Hindlimb muscle (tissue), 1 donor: ENCODE measurements around the gene CNPPD1. TPM values are rescaled to one million over a fixed set of nuclear protein-coding genes. Genes with fewer than 3 reads are reported as not detected.

ENCODE experiments used
- DNase-seq: peaks from one replicate; pipeline ENCODE4 v3.0.0-alpha.2; 2013
- polyA plus RNA-seq: library from polyadenylated mRNA; unstranded; fragments of 120-200 nt; gene quantifications from one replicate; pipeline ENCODE4 v1.2.1, GENCODE V29; 2013; ENCODE audit not compliant: insufficient read length

CNPPD1 gene
- polyA plus RNA-seq, result 39.4 TPM

DNA sequence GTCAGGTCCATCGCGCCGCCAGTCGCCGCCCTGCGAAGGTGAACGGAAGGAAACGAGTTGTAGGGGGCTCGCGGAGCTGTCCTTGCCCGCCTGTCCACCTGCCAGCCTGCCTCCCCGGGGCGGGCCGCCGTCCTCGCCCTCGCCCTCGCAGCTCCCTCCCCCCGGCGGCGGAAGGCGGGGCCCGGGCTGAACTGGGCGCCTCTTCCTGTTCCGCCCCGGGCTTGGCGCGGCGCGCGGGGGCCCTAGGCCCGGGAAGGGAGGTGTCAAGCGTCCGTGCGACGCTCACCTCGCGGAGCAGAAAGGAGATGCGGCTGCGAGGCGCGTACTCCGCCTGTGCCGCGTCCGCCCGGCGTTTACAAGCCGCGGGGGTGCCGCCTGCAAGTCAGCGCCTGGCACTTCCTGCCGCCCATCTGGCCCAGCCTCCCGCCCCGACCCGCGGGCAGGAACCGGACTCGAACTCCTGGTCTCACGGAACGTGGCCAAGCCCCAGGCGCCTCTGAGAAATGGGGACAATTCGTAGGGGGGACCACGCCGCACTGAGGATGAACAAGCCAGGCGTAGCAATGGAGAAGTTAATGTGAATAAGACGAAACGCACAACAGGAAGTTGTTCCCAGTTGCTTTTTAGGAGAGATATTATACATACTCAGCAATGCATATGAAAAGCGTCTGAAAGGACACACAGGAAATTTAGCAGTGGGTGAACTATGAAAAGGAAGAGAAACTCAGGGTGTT, at the start of gene CNPPD1:
Gene CNPPD1, minus strand, starts transcription at position 108 of the 734 bp plus-strand sequence. Its CDS starts 97 bp downstream, at position 11.
- peak; percentile 89 for DNase-seq

DNA sequence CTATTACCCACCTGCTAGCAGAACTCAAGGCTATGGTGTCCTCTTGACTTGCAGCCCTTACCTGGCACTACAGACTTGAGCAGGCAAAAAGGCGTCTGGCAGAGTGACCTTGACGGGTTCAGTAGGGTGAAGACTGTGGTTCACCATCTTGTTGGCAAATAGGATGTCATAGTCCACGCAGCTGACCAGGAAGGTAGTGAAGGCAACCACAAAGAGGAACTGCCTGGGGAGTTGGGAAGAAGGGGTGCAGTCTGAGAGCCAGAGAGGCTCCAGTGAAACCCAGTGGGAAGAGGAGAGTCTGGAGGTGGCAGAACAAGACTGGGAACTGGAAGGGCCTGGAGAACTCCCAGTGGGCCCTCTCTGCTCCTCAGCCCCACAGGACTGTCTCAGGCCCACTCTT, 48.6 kb upstream of the CNPPD1 start:
- no peak for DNase-seq

DNA sequence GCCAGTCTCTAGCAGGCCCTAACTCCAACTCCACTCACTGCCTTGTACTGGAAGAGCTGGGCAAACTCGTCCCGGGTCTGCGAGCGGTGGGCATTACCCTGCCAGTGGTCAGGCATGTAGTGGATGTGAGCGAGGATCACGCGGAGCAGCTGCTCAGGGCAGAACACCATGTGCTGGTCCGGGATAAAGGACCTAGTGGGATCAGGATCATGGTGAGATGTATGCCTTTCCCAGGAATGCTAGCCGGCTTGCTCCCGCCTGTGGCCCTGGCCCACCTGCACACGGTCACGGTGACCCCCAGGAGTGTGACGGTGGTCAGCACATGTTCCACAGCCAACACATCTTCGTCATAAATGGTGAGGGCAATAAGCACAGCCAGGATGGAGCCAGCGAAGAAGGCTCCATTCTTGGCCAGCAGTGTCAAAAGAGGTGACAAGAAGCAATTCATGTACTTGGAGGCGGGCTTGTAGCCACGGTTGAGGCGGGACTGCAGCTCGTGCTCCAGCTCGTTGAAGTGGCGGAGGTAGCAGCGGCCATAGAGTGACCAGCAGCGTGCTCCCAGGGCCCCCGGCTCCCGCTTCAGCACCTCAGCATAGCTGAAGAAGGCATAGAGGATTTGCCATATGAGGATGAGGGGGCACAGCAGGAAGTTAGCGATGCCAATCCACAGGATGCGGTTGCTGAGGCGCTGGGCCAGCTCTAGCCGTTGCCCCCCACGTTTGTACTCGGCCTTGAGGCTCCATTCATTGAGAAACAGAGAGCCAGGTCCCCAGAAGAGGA, 47.3 kb upstream of the CNPPD1 start:
- no peak for DNase-seq

DNA sequence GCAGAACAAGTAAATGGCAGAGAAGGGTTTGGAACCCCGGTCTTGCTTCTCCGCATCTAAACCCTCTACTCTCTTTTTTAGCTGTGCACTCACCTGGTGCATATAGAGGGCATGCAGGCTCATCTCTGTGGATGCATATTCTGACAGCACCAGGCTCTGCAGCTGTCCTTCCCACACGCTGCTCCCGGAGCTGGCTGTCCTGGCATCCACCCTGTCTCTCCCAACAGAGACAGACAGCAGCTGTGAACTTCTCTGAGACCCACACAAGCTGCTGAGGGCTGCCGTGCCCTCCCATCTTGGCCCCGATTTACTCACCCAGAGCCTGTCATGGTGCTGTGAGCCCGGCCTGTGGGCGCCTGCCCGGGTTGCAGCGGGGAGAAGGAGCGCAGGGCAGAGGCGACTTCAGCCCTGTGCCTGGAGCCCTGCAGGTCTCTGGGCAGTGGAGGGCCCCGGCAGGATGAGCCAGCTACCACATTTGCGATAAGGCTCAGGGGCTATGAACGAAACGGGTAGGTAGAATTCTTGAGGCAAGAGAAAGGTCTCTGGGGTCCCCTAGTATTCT, 45.3 kb upstream of the CNPPD1 start:
- no peak for DNase-seq

DNA sequence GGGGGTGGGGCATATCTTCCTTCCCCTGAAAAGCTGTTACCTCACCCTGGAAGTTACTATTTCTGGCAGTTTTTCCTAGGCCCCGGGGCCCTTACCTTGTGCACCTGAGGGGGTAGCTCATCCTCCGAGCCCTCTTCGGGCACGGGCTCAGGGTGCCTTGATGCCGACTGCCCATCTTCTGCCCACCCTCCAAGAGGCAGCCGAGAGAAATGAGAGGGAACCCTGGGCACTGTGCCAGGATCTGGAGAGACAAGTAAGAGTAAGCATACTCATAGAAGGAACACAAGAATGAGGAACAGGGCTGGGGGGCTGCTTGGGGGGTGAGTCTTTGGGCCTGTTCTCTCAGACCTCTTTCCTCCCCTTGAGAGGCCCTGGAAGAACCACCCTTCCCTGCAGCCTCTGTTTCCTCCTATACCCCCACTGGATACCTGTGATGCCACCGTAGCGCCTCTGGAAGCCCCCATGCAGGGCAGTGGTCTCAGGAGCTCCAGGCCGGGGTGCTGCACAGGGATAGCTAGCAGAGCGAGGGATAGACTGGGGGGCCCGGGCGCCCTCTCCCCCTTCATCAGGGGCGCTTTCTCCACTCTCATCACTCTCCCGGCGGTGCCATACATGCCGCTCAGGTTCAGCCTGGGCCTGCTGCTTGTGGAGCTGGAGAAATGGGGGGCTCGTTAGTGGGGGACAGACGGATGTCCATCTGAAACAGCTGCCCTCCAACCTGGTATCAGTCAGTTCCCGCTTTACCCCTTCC, 44.1 kb upstream of the CNPPD1 start:
- no peak for DNase-seq

DNA sequence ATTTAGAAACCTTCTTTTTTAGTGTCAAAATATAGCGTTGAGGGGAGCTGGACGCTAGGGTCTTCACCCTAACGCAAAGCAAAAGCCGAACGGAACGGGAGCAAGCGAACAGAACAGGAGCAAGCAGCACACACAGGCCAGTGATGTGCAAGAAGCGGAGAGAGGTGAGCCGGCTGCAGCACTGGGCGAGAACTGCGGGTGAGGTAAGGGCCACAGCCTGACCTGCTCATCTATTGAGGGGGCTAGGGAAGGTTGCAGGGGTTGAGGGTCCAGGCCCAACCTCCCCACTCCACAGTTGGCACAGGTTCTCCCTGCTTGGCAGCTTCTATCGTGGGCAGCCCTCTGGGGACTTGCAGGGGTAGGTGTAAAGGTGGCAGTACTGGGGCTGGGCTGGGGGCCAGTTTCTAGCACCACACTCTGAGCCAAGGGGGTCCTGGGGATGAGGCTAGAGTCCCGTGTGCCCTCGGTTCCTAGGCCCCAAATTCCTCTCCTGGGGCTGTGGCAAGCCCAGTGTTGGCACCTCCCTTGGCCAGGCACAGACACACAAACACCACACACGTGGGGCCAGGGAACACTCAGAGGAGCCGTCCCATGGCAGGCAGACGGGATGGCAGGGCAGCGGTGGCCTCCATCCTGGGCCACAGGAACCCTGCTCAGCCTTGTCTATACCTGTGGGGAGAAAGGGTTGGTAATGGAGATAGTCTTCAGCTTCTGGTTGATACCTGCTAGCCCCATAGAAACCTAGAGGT, 43.2 kb upstream of the CNPPD1 start:
- DNase-seq, result no peak

DNA sequence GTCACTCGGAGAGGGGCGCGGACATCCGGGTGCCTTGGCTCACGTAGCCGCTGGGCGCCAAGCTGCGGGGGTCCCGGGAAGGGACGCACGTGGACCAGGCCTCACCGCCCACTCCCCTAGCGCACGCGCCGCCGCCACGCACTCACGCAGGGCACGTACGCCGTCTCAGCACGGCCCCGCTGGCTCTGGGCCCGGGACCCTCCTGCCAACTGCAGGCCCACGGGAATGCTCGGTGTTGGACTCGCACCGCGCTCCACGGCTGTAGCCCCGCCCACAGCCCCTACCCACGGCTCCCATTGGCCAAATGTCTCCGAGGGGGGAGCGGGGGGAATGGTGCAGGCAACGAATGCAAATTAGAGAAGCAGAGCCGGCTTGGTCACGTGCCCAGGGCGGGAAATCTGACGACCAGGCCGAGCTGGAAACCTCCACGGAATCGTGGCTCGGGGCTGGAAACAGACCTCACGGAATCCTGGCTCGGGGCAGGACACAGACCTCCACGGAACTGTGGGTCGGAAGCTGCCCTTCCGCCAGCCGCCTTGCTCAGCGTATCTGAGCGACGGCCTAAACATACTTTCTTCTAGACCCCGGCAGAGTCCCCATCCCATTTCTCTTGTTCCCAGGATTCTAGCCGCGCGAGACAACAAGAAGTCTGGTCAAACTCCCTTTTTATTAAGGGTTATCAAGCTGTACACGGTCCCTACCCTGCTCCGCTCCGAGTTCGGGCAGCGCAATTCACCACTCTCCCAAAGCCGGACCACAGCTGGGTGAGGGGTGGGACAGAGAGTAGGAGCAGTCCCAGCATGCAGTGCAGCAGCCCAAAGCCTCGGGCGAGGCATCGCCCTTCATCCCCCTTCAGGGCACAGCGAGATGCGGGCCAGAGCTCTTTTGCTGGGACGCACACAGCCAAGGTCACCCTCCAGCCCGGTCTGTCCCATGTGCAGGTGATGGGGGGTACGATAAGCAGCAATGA, 42.3 kb upstream of the CNPPD1 start, which contains the start of gene ABCB6:
Gene ABCB6, minus strand, starts transcription at position 227 of the 970 bp plus-strand sequence. CDS start 285 bp downstream, outside the sequence.
- peak; percentile 97 for DNase-seq

DNA sequence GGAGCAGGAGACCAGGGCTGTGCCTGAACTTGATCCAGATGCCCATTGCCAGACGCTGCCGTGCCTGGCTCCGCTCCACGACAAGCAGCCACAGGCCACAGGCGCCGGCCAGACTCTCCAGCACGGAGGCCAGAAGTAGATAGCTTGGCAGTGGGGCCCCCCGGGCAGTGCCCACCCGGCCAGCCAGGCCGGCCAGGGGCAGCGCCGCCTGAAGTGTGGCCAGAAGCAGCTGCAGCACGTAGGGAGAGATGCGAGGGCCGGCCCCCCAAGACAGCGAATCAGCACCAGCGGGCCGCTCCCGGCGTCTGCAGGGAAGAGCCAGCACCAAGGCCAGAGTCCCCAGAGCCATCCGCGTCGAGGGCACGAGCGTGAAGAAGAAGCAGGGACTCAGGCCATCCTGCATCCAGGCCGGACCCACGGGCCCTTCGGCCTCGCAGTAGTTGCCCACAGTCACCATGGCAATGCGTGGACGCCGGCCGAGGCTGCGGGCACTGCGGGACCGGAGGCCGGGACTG, 41.5 kb upstream of the CNPPD1 start:
- DNase-seq, result no peak

DNA sequence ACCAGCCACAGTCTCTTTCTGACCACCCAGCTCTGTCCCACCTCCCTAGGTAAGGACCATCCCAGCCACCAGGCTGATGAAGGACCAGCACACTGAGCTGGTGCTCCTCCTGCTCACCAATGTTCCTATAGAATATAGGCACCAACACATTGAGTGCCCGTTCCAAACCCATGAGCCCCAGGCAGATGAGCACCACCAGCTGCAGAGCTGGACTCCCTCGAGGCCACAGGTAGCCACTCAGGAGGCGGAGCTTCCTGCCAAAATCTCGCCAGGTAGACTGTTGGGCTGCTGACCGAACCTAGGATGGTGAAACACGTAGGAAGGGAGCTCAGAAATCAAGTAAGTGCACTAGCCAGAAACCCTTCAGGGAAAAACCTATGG, 39.8 kb upstream of the CNPPD1 start:
- no peak for DNase-seq

DNA sequence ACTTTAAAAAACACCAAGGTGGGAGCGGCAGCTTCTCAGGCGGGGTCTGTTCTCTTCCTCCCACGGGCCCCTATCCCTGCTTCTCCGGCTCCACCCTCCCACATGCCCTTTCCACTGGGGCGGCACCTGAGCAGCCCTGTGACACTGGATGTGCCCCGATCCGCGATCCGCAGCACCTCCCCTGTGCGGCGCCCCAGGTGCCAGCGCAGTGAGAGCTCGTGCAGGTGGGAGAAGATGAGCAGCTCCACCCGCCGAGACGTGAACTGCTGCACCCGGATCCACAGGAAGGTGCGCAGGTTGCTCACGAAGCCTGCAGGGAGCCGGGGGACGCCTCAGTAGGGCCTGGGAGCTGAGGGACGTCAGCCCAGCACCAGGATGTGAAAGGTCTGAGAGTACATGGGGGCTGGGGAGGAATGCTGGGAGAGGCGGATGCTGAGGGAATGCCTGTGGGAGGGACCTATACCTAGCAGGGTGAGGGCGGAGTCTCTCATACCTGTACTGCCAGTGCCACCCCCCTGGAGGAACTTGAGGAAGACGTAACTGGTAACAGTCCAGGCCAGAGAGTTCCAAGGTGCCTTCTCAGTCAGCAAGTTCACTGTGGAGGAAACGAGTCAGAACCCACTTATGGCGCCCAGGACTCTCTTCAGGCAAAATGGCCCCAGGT, 39.3 kb upstream of the CNPPD1 start:
- DNase-seq, result no peak

DNA sequence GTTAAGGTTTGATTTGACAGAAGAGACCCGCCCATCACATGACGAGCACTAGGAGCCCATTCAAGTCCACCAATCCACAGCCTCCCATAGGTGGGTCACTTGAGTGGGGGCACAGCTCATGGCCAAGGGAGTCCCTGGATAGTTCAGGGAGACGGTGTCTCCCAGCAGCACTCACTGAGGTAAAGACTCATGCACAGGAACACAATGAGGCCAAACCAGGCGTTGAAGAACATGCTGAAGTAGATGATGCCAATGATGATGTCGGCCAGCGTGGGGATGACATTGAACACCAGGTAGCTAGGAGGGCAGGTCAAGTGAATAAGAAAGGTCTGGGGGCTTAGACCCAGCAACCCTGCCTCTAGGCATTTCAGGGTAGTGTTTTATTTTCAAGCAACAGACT, 38.1 kb upstream of the CNPPD1 start:
- no peak for DNase-seq

DNA sequence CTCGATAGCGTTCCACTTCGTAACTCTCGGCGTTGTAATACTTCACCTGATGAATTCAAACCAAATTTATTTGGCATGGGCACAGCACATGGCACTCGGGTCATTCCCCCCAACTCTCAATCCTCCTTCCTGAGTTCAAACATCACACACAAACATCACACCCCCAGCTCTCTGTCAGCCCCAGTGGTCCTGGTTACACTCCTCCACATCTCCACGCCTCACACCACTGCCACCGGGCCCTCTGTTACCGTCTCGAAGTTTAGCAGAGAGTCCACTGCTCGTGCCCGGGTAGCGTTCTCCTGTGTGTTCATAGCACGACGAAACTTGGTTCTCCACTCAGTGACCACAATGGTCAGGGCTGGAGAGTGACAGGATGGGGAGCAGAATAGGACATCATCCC, 37.4 kb upstream of the CNPPD1 start:
- DNase-seq, result no peak

DNA sequence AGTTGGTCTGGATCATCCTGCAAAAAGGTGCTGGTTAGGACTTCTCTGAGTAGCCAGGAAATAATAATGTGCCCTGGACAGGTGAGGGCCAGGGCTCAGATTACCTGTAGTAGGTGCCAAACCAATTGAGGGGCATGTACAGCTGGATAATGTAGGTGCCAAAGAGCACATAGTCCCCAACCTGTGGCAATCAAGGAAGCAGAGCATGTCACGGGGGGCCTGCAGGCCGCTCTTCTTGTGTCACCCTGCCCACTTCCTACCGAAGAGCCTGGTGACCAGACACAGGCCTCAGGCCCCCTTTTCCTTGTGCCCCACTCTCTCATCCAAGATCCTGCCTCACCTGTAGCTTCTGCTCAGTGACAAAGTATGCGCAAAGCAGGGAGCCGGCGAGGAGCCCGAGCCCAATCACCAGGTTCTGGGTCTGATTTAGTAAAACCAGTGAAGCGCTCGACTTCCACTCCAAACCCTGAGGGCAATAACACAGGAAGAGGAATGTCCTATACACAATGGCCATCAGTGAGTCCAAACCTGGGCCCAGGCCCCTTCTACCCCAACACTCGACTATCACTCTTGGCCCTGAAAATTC, 36.9 kb upstream of the CNPPD1 start:
- no peak for DNase-seq

DNA sequence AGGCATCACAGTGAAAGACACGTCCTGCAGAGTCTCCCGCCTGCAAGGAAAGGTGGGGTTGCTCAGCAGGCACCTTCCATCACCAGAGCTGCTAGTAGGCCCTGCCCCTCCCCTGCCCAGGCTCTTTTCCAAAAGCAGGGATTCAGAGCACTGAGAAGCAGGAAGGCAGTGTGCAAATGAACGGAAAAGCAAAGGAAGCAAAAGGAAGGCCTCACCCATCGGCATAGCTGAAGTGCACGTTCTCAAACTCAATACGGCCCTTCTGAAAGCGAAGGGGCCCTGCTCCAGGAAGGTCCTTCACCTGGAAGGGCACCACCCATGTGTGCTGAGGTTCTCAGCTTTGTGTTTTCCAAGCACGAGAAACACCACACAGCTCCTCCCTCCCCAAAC, 36.3 kb upstream of the CNPPD1 start:
- no peak for DNase-seq

DNA sequence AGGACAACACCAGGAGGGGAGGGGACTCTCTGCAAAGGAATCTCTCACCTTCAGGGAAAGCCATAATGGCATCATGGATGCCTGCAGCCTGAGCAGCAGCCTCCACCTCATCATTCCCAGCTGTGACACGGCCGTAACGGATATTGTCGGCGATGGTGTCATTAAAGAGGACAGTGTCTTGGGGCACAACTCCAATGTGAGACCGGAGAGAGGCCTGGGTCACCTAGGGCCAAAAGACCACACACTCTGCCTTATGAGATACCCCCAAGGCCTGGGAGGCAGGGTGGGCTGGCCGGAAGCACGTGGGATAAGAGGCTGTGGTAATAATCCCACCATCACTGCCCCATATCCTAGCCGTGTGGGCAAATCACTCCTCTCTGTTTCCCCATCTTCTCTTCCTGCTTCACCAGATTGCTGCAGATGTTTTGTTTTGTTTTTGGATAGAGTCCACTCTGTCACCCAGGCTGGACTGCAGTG, 34.2 kb upstream of the CNPPD1 start:
- no peak for DNase-seq

DNA sequence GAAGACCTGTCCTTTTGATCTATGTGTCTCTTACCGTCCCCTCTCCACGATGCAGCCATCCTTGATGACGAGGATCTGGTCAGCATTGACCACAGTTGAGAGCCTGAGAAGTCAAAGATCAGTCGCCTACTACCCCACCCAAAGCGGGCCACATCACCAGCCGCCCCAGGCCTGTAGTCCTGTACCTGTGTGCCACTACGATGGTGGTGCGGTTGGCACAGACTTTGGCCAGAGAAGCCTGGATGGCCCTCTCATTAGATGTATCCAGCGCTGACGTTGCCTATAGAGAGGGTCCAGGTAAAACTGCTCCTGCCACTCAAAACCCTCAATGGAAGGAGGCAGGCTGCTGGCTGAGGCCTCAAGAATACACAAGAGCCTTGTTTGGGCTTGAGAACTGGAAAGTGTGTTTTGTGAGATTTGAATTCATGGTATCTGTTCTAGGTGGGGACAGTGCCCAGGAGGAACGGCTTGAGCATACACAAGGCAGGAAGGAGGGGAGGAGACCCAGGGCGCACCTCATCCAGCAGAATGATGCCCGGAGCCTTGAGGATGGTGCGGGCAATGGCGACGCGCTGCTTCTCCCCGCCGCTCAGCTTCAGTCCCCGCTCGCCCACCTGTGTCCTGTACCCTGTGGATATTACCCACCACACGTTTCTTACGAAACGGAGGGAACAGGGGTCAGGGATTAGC, 33.6 kb upstream of the CNPPD1 start:
- DNase-seq, result no peak

DNA sequence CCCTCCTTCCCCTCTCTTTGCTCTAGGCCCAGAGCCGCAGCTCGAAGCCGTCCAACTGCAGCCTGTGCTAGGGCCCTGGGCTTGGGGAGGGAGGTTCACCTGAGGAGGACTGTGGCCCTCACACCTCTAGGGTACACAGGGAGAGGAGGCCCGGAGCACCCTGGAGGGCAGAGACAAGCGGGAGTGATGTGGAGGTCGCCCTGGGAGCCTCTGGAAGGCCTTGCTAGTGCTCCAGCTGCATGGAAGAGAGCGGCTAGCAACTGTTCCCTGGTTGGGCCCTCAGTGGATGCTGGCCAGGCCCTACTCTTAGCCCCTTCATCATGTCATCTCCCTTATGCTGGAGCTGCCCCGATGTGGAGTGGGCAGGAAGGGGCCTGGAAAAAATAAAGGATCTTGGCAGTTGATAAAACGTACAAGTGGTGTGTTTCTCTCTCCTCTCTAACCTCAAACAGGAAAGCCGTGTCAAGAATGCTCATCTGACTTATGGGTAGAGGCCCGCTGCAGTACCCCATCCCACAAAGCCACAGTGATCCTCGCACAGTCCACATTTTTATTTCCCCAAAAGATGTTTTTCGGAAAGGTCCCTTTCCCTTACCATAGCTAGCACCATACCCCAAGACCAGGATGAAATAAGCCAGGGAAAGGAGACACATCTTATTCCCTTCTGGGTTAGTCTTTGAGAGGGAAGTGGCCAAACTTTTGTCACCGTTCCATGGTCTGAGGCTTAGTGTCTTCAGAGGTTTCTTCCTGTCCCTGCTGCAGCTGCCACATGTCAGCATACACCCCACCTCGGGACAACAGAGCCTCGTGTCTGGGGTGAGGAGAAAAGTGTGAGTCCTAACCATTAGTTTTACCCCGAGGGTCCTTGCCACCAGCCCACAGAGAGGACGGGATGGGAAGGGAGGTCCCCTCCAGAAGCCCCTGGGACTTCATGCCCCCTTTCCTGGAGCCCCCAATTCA, 32.8 kb upstream of the CNPPD1 start:
- no peak for DNase-seq
